Fibroblast of lung (primary cell): ENCODE results near the gene FNIP1. TPM values are rescaled to one million over a fixed set of nuclear protein-coding genes. Genes with fewer than 3 reads are reported as not detected.
"Not testable (repeated sequence)": the region's sequence is repeated elsewhere in the genome, so short reads cannot be mapped to it uniquely, and the experiment has no call there.

ENCODE experiments used
- DNase-seq, 2 donors: peaks; one replicate each; pipeline versions ENCODE4 v3.0.0 to v3.0.0-alpha.2; 2010; ENCODE audit warnings: low read depth in 2 of 2
- H2AFZ ChIP-seq: 2 replicates; pipeline ENCODE4 v1.5.1; 2012; ENCODE audit warnings: low read length, control low read depth, inconsistent platforms
- H3K27ac ChIP-seq: 2 replicates; pipeline ENCODE4 v1.5.1; 2011; ENCODE audit warnings: low read length, control low read depth; ENCODE audit not compliant: insufficient read depth
- H3K27me3 ChIP-seq: 2 replicates; pipeline ENCODE4 v1.5.1; 2011; ENCODE audit warnings: mild to moderate bottlenecking, low read length; ENCODE audit not compliant: control insufficient read depth, insufficient read depth
- H3K36me3 ChIP-seq: 2 replicates; pipeline ENCODE4 v1.5.1; 2011; ENCODE audit warnings: low read length; ENCODE audit not compliant: control insufficient read depth, insufficient read depth
- H3K4me1 ChIP-seq: 2 replicates; pipeline ENCODE4 v1.5.1; 2011; ENCODE audit warnings: low read length; ENCODE audit not compliant: control insufficient read depth, insufficient read depth; ENCODE audit errors: extremely low read depth
- H3K4me2 ChIP-seq: 2 replicates; pipeline ENCODE4 v1.5.1; 2011; ENCODE audit warnings: low read length, control low read depth; ENCODE audit not compliant: insufficient read depth; ENCODE audit errors: extremely low read depth
- H3K4me3 ChIP-seq, 4 experiments: fragments of 200-600 bp in 1 of 4; sonication (generic) in 1 of 4; replicated peaks in 1 of 4; 2 replicates each; pipeline ENCODE4 v1.5.1; 2011 to 2016; ENCODE audit warnings: low read length in 4 of 4, low read depth in 3 of 4, mild to moderate bottlenecking in 3 of 4, control low read depth in 2 of 4, inconsistent platforms in 1 of 4, mixed read lengths in 1 of 4; ENCODE audit not compliant: insufficient read depth in 1 of 4; ENCODE audit errors: control extremely low read depth in 1 of 4
- H3K79me2 ChIP-seq: 2 replicates; pipeline ENCODE4 v1.5.1; 2012; ENCODE audit warnings: mild to moderate bottlenecking, low read length, inconsistent platforms; ENCODE audit not compliant: control insufficient read depth, insufficient read depth
- H3K9ac ChIP-seq: 2 replicates; pipeline ENCODE4 v1.5.1; 2011; ENCODE audit warnings: mild to moderate bottlenecking, low read length, control low read depth; ENCODE audit not compliant: insufficient read depth
- H3K9me3 ChIP-seq: 2 replicates; pipeline ENCODE4 v1.5.1; 2012; ENCODE audit warnings: low read depth, low read length; ENCODE audit not compliant: control insufficient read depth, insufficient read depth
- H4K20me1 ChIP-seq: 2 replicates; pipeline ENCODE4 v1.5.1; 2011; ENCODE audit warnings: low read length; ENCODE audit not compliant: control insufficient read depth, insufficient read depth; ENCODE audit errors: extremely low read depth
- EZH2 ChIP-seq: IDR thresholded peaks from 2 replicates; pipeline ENCODE4 v1.5.1; 2012; ENCODE audit warnings: low read length, control low read depth, mild to moderate bottlenecking; ENCODE audit errors: missing control alignments
- polyA minus RNA-seq: library from RNA; depleted of rRNA, polyadenylated mRNA; stranded (reverse); fragments of >200 nt; gene quantifications from 2 replicates; pipeline ENCODE4 v1.2.3, GENCODE V29; 2011; ENCODE audit warnings: low replicate concordance
- polyA plus RNA-seq, 2 donors: library from polyadenylated mRNA; depleted of rRNA in 1 of 2; stranded (reverse) in 1 of 2; unstranded in 1 of 2; fragments of >200 nt; gene quantifications; 2 replicates each; pipeline ENCODE4 v1.2.1, GENCODE V29; 2011 to 2012; ENCODE audit warnings: missing spikeins in 1 of 2
- total RNA-seq: library from RNA; depleted of rRNA; stranded (reverse); fragments of >200 nt; gene quantifications from 2 replicates; pipeline ENCODE4 v1.2.1, GENCODE V29; 2014
- TF ChIP-seq, protein P1 (sequence below), 2 donors: IDR thresholded peaks in 1 of 2; conservative IDR thresholded peaks in 1 of 2; 1 replicate in 1 of 2; 2 replicates in 1 of 2; pipeline ENCODE4 v1.5.1; 2011 to 2012; ENCODE audit warnings: low read length in 2 of 2, control low read depth in 1 of 2, inconsistent platforms in 1 of 2, low read depth in 1 of 2, mild to moderate bottlenecking in 1 of 2

Gene FNIP1
- total RNA-seq (79.4 and 97.8 TPM in 2 replicates), polyA plus RNA-seq (30.7 and 36.4 TPM in 2 replicates), polyA minus RNA-seq (9.9 and 11.3 TPM in 2 replicates)
- polyA plus RNA-seq (2012): 13.5 and 18.1 TPM in 2 replicates

GRCh38 chr5:131796793-131797693 is at the start of gene FNIP1:
Gene FNIP1 (minus strand): TSS chr5:131797017. CDS start chr5:131796921, 96 bp downstream.
- Histone ChIP-seq H4K20me1 (peaks cover 4% of the 10 kb centered on the region), H3K4me2 (peak within 1 kb of the TSS; percentile 95), H3K4me3 (peak within 1 kb of the TSS; percentile 80 to 100 (median 98)), H3K27ac (peak within 1 kb of the TSS; percentile 99), H3K9me3 (no peaks in the 10 kb centered on the region), H3K36me3 (no peaks in the 10 kb centered on the region), H2AFZ (peak within 1 kb of the TSS; percentile 97), H3K4me1 (peaks cover 2% of the 10 kb centered on the region), H3K79me2 (peaks cover 46% of the 10 kb centered on the region), H3K9ac (peak within 1 kb of the TSS; percentile 100), H3K27me3 (no peaks in the 10 kb centered on the region)
- TF ChIP-seq, protein P1, sequence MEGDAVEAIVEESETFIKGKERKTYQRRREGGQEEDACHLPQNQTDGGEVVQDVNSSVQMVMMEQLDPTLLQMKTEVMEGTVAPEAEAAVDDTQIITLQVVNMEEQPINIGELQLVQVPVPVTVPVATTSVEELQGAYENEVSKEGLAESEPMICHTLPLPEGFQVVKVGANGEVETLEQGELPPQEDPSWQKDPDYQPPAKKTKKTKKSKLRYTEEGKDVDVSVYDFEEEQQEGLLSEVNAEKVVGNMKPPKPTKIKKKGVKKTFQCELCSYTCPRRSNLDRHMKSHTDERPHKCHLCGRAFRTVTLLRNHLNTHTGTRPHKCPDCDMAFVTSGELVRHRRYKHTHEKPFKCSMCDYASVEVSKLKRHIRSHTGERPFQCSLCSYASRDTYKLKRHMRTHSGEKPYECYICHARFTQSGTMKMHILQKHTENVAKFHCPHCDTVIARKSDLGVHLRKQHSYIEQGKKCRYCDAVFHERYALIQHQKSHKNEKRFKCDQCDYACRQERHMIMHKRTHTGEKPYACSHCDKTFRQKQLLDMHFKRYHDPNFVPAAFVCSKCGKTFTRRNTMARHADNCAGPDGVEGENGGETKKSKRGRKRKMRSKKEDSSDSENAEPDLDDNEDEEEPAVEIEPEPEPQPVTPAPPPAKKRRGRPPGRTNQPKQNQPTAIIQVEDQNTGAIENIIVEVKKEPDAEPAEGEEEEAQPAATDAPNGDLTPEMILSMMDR (conservative IDR thresholded peaks at IDR 0.05 in 1 of 2, IDR thresholded peaks at IDR 0.05 in 1 of 2; ENCODE audit: low read depth in 1 of 2, low read length in 2 of 2): no peak
- TF ChIP-seq EZH2: no peak
- peak; percentile 95 to 97 for DNase-seq

DNA sequence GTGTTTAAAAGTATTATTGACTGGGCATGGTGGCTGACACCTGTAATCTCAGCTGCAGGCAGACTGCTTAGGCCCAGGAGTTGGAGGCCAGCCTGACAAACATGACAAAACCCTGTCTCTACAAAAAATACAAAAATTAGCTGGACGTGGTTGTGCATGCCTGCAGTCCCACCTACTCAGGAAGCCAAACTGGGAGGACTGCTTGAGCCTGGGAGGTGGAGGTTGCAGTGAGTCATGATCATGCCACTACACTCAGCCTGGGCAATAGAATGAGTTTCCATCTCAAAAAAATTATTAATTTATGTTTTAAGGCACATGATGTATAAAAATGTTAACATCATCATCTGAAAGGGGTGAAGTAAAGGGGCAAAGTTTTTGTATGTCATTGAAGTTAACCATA is 49.7 kb upstream of the FNIP1 start:
- H3K27me3 ChIP-seq: no peaks in the 10 kb centered on the region
- no peak overlapping the region for H3K4me3 ChIP-seq
- H3K9ac ChIP-seq: no peak overlapping the region
- no peaks in the 10 kb centered on the region for H4K20me1 ChIP-seq
- H3K9me3 ChIP-seq: no peaks in the 10 kb centered on the region
- no peak overlapping the region for H2AFZ ChIP-seq
- no peaks in the 10 kb centered on the region for H3K4me1 ChIP-seq
- H3K27ac ChIP-seq: no peak overlapping the region
- DNase-seq: no peak
- H3K4me2 ChIP-seq: no peak overlapping the region
- TF ChIP-seq EZH2: no peak
- H3K36me3 ChIP-seq: no peaks in the 10 kb centered on the region
- no peaks in the 10 kb centered on the region for H3K79me2 ChIP-seq

DNA sequence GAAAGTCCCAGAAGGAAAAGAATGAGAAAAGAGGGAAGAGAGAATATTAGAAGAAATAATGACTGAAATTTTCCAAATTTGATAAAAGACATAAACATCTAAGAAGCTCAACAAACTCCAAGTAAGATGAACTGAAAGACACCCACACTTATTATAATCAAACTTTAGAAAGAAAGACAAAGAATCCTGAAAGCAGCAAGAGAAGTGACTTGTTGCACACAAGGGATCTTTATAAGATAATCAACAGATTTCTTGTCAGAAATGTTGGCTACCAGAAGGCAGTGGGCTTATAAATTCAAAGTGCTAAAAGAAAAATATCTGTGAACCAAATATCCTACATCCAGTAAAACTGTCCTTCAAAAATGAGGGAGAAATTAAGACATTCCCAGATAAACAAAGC is 49.0 kb upstream of the FNIP1 start:
- H3K4me3 ChIP-seq: no peak overlapping the region
- no peak overlapping the region for H3K9ac ChIP-seq
- DNase-seq: no peak
- TF ChIP-seq, protein P1 (conservative IDR thresholded peaks at IDR 0.05 in 1 of 2, IDR thresholded peaks at IDR 0.05 in 1 of 2; ENCODE audit: low read depth in 1 of 2, low read length in 2 of 2): no peak
- TF ChIP-seq EZH2: no peak
- H3K36me3 ChIP-seq: no peaks in the 10 kb centered on the region
- no peaks in the 10 kb centered on the region for H4K20me1 ChIP-seq
- no peaks in the 10 kb centered on the region for H3K27me3 ChIP-seq
- no peak overlapping the region for H3K4me2 ChIP-seq
- no peaks in the 10 kb centered on the region for H3K4me1 ChIP-seq
- H3K9me3 ChIP-seq: no peaks in the 10 kb centered on the region
- no peak overlapping the region for H3K27ac ChIP-seq
- H2AFZ ChIP-seq: no peak overlapping the region
- H3K79me2 ChIP-seq: no peaks in the 10 kb centered on the region

DNA sequence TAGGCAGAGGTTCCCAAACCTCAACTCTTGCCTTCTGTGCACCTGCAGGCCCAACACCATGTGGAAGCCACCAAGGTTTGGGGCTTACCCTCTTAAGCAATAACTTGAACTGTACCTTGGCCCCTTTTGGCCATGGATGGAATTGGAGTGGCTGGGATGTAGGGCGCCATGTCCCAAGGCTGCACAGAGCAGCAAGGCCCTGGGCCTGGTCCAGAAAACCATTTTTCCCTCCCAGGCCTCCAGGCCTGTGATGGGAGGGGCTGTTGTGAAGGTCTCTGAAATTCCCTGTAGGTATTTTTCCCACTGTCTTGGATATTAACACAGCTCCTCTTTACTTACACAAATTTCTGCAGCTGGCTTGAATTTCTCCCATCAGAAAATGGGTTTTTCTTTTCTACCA is 46.2 kb upstream of the FNIP1 start:
- H3K9me3 ChIP-seq, H4K20me1 ChIP-seq, H3K4me1 ChIP-seq, H3K4me3 ChIP-seq, H3K79me2 ChIP-seq, H3K9ac ChIP-seq, H3K27me3 ChIP-seq, H3K4me2 ChIP-seq, DNase-seq, H2AFZ ChIP-seq, H3K27ac ChIP-seq, H3K36me3 ChIP-seq: not testable (repeated sequence)

DNA sequence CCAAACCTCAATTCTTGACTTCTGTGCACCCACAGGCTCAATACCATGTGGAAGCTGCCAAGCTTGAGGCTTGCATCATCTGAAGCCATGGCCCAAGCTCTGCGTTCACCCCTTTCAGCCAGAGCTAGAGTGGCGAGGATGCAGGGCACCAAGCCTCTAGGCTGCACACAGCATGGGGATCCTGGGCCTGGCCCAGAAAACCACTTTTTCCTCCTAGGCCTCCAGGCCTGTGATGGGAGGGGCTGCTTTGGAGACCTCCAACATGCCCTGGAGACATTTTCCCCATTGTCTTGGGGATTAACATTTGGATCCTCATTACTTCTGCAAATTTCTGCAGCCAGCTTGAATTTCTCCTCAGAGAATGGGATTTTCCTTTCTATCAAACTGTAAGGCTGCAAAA is 35.9 kb upstream of the FNIP1 start:
- H4K20me1 ChIP-seq, H2AFZ ChIP-seq, H3K9me3 ChIP-seq, H3K27ac ChIP-seq, H3K36me3 ChIP-seq, H3K4me3 ChIP-seq, H3K79me2 ChIP-seq, H3K4me1 ChIP-seq, H3K9ac ChIP-seq, H3K27me3 ChIP-seq, DNase-seq, H3K4me2 ChIP-seq: not testable (repeated sequence)
